ENCODE data around the gene TMEM101. TPM values are rescaled to one million over a fixed set of nuclear protein-coding genes. Genes with fewer than 3 reads are reported as not detected.

TMEM101 gene
- total RNA-seq, 1 experiment from 2014 or later = 12.7 TPM

DNA sequence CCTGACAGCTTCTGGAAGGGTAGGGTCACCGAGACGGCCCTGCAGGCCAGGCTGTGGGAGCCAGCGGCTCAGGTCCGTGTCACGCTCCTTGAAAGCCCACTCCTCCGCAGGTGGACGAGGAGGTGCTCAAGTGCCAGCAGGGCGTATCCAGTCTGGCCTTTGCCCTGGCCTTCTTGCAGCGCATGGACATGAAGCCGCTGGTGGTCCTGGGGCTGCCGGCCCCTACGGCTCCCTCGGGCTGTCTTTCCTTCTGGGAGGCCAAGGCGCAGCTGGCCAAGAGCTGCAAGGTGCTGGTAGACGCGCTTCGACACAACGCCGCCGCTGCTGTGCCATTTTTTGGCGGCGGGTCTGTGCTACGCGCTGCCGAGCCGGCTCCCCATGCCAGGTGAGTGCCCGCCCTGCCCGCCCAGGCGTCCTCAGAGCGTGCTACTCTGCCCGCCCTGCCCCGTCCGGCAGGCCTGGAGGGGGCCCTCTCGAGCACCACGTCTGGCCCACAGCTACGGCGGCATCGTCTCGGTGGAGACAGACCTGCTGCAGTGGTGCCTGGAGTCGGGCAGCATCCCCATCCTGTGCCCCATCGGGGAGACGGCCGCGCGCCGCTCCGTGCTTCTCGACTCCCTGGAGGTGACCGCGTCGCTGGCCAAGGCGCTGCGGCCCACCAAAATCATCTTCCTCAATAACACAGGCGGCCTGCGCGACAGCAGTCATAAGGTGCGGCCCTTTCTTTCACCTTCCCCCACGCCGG is 9.1 kb downstream of the TMEM101 start:
- TF ChIP-seq, protein P1, sequence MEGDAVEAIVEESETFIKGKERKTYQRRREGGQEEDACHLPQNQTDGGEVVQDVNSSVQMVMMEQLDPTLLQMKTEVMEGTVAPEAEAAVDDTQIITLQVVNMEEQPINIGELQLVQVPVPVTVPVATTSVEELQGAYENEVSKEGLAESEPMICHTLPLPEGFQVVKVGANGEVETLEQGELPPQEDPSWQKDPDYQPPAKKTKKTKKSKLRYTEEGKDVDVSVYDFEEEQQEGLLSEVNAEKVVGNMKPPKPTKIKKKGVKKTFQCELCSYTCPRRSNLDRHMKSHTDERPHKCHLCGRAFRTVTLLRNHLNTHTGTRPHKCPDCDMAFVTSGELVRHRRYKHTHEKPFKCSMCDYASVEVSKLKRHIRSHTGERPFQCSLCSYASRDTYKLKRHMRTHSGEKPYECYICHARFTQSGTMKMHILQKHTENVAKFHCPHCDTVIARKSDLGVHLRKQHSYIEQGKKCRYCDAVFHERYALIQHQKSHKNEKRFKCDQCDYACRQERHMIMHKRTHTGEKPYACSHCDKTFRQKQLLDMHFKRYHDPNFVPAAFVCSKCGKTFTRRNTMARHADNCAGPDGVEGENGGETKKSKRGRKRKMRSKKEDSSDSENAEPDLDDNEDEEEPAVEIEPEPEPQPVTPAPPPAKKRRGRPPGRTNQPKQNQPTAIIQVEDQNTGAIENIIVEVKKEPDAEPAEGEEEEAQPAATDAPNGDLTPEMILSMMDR (conservative IDR thresholded peaks at IDR 0.05; ENCODE audit: low read depth, low read length) = no peak
- no peak for TF ChIP-seq EZH2 (IDR thresholded peaks at IDR 0.05; ENCODE audit: borderline replicate concordance, low read depth, low read length, poor library complexity, severe bottlenecking)
- Histone ChIP-seq H3K4me1 (ENCODE audit: insufficient read depth, low read length, poor library complexity, severe bottlenecking) (no peaks in the 10 kb centered on the region), H3K27me3 (replicated peaks; ENCODE audit: insufficient read depth, low read depth, low read length, poor library complexity) (peaks cover 9% of the 10 kb centered on the region), H3K4me3 (ENCODE audit: low read depth, low read length, poor library complexity, severe bottlenecking) (peak overlapping the region; percentile 60), H3K36me3 (ENCODE audit: insufficient read depth, low read length, poor library complexity, severe bottlenecking) (no peaks in the 10 kb centered on the region), H3K27ac (ENCODE audit: low read depth, low read length, poor library complexity, severe bottlenecking) (no peak overlapping the region), H3K9me3 (ENCODE audit: low read depth, low read length, poor library complexity, severe bottlenecking) (no peaks in the 10 kb centered on the region)
- ChIA-PET CTCF (interaction anchor here (0.7 kb wide), 1 partner anchor 1020 kb away, joined by 3 read pairs; no protein-coding TSS in a partner anchor), POLR2A (ENCODE audit: low non-redundant PET) (interaction anchor here (1.0 kb wide), 1 partner anchor 17 kb away, joined by 4 read pairs; no protein-coding TSS in a partner anchor)
- DNase-seq (ENCODE audit: low spot score) = no peak
- BruUV-seq (replicated peaks) = no TSS peak
- intact Hi-C loops (cut with micrococcal nuclease; ENCODE audit: unreplicated experiment) = loop anchor here (10.0 kb wide), 1 partner anchor 109 kb away; no protein-coding TSS in a partner anchor

DNA sequence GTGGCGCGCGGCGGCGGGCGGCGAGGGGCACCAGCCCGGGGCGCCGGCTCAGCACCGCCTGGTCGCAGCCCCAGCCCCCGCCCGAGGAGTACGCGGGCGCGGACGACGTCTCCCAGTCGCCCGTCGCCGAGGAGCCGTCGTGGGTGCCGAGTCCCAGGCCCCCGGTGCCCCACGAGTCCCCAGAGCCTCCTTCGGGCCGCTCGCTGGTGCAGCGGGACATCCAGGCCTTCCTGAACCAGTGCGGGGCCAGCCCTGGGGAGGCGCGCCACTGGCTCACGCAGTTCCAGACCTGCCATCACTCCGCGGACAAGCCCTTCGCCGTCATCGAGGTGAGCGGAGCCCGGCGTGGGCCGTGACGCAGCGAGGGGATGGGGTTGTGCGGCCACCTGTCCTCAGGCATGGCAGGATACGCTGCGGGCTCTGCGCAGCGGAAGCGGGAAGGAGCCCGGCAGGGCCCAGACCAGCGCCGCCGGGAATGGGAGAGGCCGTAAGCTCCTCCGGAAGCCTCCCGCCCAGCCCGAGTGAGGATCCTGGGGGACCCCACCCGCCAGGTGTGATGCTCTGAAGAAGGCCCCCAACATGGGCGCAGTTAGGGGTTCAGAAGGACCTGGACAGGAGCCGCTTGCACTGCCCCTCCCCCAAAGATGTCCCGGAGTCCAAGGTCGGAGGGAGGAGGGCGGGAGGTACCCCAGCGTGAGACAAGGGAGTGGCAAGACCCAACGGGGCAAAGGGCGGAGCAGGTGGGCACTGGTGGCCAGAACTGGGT is 9.8 kb downstream of the TMEM101 start:
- Histone ChIP-seq H3K9me3 (ENCODE audit: low read depth, low read length, poor library complexity, severe bottlenecking) (no peaks in the 10 kb centered on the region), H3K36me3 (ENCODE audit: insufficient read depth, low read length, poor library complexity, severe bottlenecking) (no peaks in the 10 kb centered on the region), H3K4me3 (ENCODE audit: low read depth, low read length, poor library complexity, severe bottlenecking) (no peak overlapping the region), H3K27ac (ENCODE audit: low read depth, low read length, poor library complexity, severe bottlenecking) (no peak overlapping the region), H3K4me1 (ENCODE audit: insufficient read depth, low read length, poor library complexity, severe bottlenecking) (no peaks in the 10 kb centered on the region), H3K27me3 (replicated peaks; ENCODE audit: insufficient read depth, low read depth, low read length, poor library complexity) (peaks cover 9% of the 10 kb centered on the region)
- CTCF ChIA-PET = no interaction called here
- no peak for DNase-seq (ENCODE audit: low spot score)
- TF ChIP-seq EZH2 (IDR thresholded peaks at IDR 0.05; ENCODE audit: borderline replicate concordance, low read depth, low read length, poor library complexity, severe bottlenecking) = no peak
- TF ChIP-seq, protein P1 (conservative IDR thresholded peaks at IDR 0.05; ENCODE audit: low read depth, low read length) = no peak
- POLR2A ChIA-PET (ENCODE audit: low non-redundant PET) = no interaction called here
- intact Hi-C loops (cut with micrococcal nuclease; ENCODE audit: unreplicated experiment) = loop anchor here (10.0 kb wide), 1 partner anchor 110 kb away; no protein-coding TSS in a partner anchor
- no TSS peak for BruUV-seq (replicated peaks)

DNA sequence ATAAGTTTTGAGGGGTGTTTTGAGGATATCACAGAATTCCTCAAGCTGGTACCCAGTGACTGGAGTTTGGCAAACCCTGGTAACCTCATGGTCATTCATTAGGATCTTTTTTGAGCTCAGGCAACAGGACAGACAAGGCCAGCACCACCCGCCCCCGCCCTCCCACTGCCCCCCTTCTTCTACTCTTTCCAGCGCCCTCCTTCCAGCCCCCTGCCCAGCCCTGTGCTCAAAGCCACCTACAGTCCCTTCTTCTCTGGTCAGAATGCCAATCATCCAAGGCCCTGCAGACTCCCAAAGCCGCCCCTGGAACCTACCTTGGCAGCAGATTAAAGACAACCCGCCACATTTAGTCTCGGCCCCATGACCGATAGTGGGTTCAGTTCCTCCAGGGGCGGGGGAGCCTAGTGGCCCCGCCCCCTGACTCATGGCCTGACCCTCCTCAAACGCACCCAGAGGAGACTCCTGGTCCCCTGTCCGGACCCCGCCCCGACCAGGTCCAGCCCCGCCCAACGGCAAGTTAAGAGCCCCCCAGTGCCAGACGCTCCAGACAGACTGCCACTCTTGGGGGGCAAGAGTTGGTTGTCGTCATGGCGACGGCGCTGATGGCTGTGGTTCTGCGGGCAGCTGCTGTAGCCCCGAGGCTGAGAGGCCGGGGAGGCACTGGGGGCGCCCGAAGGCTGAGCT is 10.5 kb downstream of the TMEM101 start, which contains the start of gene NAGS:
TSS of gene NAGS (plus strand) at position 546 of the 684 bp plus-strand sequence. CDS start at position 588, 42 bp downstream.
- POLR2A ChIA-PET (ENCODE audit: low non-redundant PET) = no interaction called here
- no peak within 1 kb of the TSS for H3K4me3 ChIP-seq (ENCODE audit: low read depth, low read length, poor library complexity, severe bottlenecking)

More for the DNA sequence above, 10.5 kb downstream of the TMEM101 start, which contains the start of gene NAGS:
- no TSS peak for BruUV-seq (replicated peaks)
- H3K27me3 ChIP-seq (replicated peaks; ENCODE audit: insufficient read depth, low read depth, low read length, poor library complexity) = peaks cover 9% of the 10 kb centered on the region
- no peaks in the 10 kb centered on the region for H3K36me3 ChIP-seq (ENCODE audit: insufficient read depth, low read length, poor library complexity, severe bottlenecking)
- TF ChIP-seq, protein P1 (conservative IDR thresholded peaks at IDR 0.05; ENCODE audit: low read depth, low read length) = no peak
- no peak for TF ChIP-seq EZH2 (IDR thresholded peaks at IDR 0.05; ENCODE audit: borderline replicate concordance, low read depth, low read length, poor library complexity, severe bottlenecking)
- no peak for DNase-seq (ENCODE audit: low spot score)
- intact Hi-C loops (cut with micrococcal nuclease; ENCODE audit: unreplicated experiment) = loop anchor here (10.0 kb wide), 1 partner anchor 111 kb away; no protein-coding TSS in a partner anchor
- no peak within 1 kb of the TSS for H3K27ac ChIP-seq (ENCODE audit: low read depth, low read length, poor library complexity, severe bottlenecking)
- H3K4me1 ChIP-seq (ENCODE audit: insufficient read depth, low read length, poor library complexity, severe bottlenecking) = no peaks in the 10 kb centered on the region
- CTCF ChIA-PET = no interaction called here
- no peaks in the 10 kb centered on the region for H3K9me3 ChIP-seq (ENCODE audit: low read depth, low read length, poor library complexity, severe bottlenecking)

All from A673 (cell line).